ENCODE data around the gene ARHGEF25.
"Not testable (repeated sequence)": the region's sequence is repeated elsewhere in the genome, so short reads cannot be mapped to it uniquely, and the experiment has no call there.

The ARHGEF25 gene

GRCh38 chr12:57615637-57616036, 4.4 kb downstream of the ARHGEF25 start:
- H3K4me3 ChIP-seq (ENCODE audit: low read depth, low read length): no peak overlapping the region
- no peak for DNase-seq (ENCODE audit: low read depth, low spot score)
- no peak for TF ChIP-seq CTCF (IDR thresholded peaks at IDR 0.05; ENCODE audit: low read depth, low read length)
- in situ Hi-C loops (cut with HindIII; ENCODE audit: low sequenced_read_pairs): no loop called here

- no peak for DNase-seq (ENCODE audit: low read depth, low spot score)
- in situ Hi-C loops (cut with HindIII; ENCODE audit: low sequenced_read_pairs): no loop called here
- TF ChIP-seq CTCF (IDR thresholded peaks at IDR 0.05; ENCODE audit: low read depth, low read length): no peak
- H3K4me3 ChIP-seq (ENCODE audit: low read depth, low read length): no peak overlapping the region
Observed at GRCh38 chr12:57616383-57617101, 5.3 kb downstream of the ARHGEF25 start.

- H3K4me3 ChIP-seq (ENCODE audit: low read depth, low read length): no peak overlapping the region
- DNase-seq (ENCODE audit: low read depth, low spot score): no peak
- TF ChIP-seq CTCF (IDR thresholded peaks at IDR 0.05; ENCODE audit: low read depth, low read length): no peak
- in situ Hi-C loops (cut with HindIII; ENCODE audit: low sequenced_read_pairs): no loop called here
Observed at GRCh38 chr12:57617942-57618341, 6.7 kb downstream of the ARHGEF25 start.

- H3K4me3 ChIP-seq (ENCODE audit: low read depth, low read length); DNase-seq (ENCODE audit: low read depth, low spot score); in situ Hi-C loops (cut with HindIII; ENCODE audit: low sequenced_read_pairs): not testable (repeated sequence)
Observed at GRCh38 chr12:57618431-57618830, 7.2 kb downstream of the ARHGEF25 start.

GRCh38 chr12:57618966-57619433, 7.8 kb downstream of the ARHGEF25 start:
- DNase-seq (ENCODE audit: low read depth, low spot score): no peak
- in situ Hi-C loops (cut with HindIII; ENCODE audit: low sequenced_read_pairs): no loop called here
- no peak for TF ChIP-seq CTCF (IDR thresholded peaks at IDR 0.05; ENCODE audit: low read depth, low read length)
- no peak overlapping the region for H3K4me3 ChIP-seq (ENCODE audit: low read depth, low read length)

GRCh38 chr12:57619434-57620244, 8.4 kb downstream of the ARHGEF25 start:
- no peak for DNase-seq (ENCODE audit: low read depth, low spot score)
- H3K4me3 ChIP-seq (ENCODE audit: low read depth, low read length): no peak overlapping the region
- in situ Hi-C loops (cut with HindIII; ENCODE audit: low sequenced_read_pairs): no loop called here
- no peak for TF ChIP-seq CTCF (IDR thresholded peaks at IDR 0.05; ENCODE audit: low read depth, low read length)

All from astrocyte of the spinal cord (primary cell).